Esophagus muscularis mucosa (tissue), 4 donors: ENCODE results near the gene PRKACG. TPM values are rescaled to one million over a fixed set of nuclear protein-coding genes. Genes with fewer than 3 reads are reported as not detected.

Experiments
- DNase-seq: peaks from one replicate; pipeline ENCODE4 v3.0.0-alpha.2; 2017; ENCODE audit errors: extremely low spot score
- H3K27ac ChIP-seq, 4 donors: fragments of 200-600 bp; sonication (generic); replicated peaks in 1 of 4; 1 replicate in 3 of 4; 2 replicates in 1 of 4; pipeline ENCODE4 v1.5.1; 2016 to 2019; ENCODE audit warnings: mild to moderate bottlenecking in 1 of 4
- H3K27me3 ChIP-seq, 4 donors: fragments of 200-600 bp; sonication (generic); one replicate each; pipeline versions ENCODE4 v1.5.1 to v1.6.0; 2016 to 2019
- H3K36me3 ChIP-seq, 4 donors: fragments of 200-600 bp; sonication (generic); one replicate each; pipeline ENCODE4 v1.5.1; 2016 to 2019
- H3K4me1 ChIP-seq, 4 donors: fragments of 200-600 bp; sonication (generic); one replicate each; pipeline ENCODE4 v1.5.1; 2016 to 2019
- H3K4me3 ChIP-seq, 4 donors: fragments of 200-600 bp; sonication (generic); 1 replicate in 2 of 4; 2 replicates in 2 of 4; pipeline ENCODE4 v1.5.1; 2016 to 2019; ENCODE audit warnings: mild to moderate bottlenecking in 4 of 4, moderate library complexity in 1 of 4
- H3K9me3 ChIP-seq, 4 donors: fragments of 200-600 bp; sonication (generic); 1 replicate in 3 of 4; 2 replicates in 1 of 4; pipeline ENCODE4 v1.5.1; 2016 to 2019
- CTCF ChIP-seq, 3 experiments: fragments of 200-600 bp in 2 of 3; fragments of 450-650 bp in 1 of 3; sonication (generic) in 2 of 3; IDR thresholded peaks; one replicate each; pipeline ENCODE4 v1.5.1; 2017 to 2019; ENCODE audit warnings: antibody characterized with exemption in 3 of 3, mild to moderate bottlenecking in 2 of 3, moderate library complexity in 1 of 3
- EP300 ChIP-seq: sonication (generic); formaldehyde crosslinking; IDR thresholded peaks from one replicate; pipeline ENCODE4 v1.6.1; 2017; ENCODE audit warnings: antibody characterized with exemption
- POLR2A ChIP-seq: fragments of 450-650 bp; IDR thresholded peaks from one replicate; pipeline ENCODE4 v1.6.1; 2017; ENCODE audit warnings: antibody characterized with exemption, moderate library complexity, mild to moderate bottlenecking, low read depth
- POLR2AphosphoS5 ChIP-seq, 2 donors: sonication (generic); formaldehyde crosslinking; IDR thresholded peaks; one replicate each; pipeline ENCODE4 v1.6.1; 2017; ENCODE audit warnings: antibody characterized with exemption in 2 of 2
- WGBS: methylation state at CpG from one replicate; pipeline ENCODE4 v1.1.5; 2018; 5-methylcytosine and 5-hydroxymethylcytosine counted together
- intact Hi-C: fragments of 100-400 bp; cut with DNase I; formaldehyde crosslinking; loops from one replicate; pipeline ENCODE4 v1.15.1; 2023
- total RNA-seq, 4 donors: library from RNA; depleted of rRNA; stranded (reverse); fragments of >200 nt; gene quantifications; one replicate each; pipeline versions ENCODE4 v1.1.0 to v1.2.1, GENCODE V29; 2016

Gene PRKACG
- total RNA-seq, 4 donors from 2014 or later = not detected

- Histone ChIP-seq H3K36me3 (peaks cover 0 to 42% (median 33%) of the 10 kb centered on the region in 4 donors), H3K4me1 (peaks cover 10 to 36% (median 19%) of the 10 kb centered on the region in 4 donors), H3K27me3 (no peaks in the 10 kb centered on the region), H3K27ac (no peak overlapping the region), H3K4me3 (no peak overlapping the region), H3K9me3 (no peaks in the 10 kb centered on the region)
- intact Hi-C loops = loop anchor here (10.0 kb wide), 1 partner anchor 269 kb away; no protein-coding TSS in a partner anchor
- no peak for DNase-seq
- TF ChIP-seq POLR2AphosphoS5 (IDR thresholded peaks at IDR 0.05) (no peak), EP300 (no peak), POLR2A (no peak), CTCF (IDR thresholded peaks at IDR 0.05) (no peak)
- WGBS = 90% methylated on average over 4 of the region's 4 CpGs
These were observed 31.9 kb upstream of the PRKACG start for GRCh38 chr9:69045821-69046220.

- intact Hi-C loops = loop anchor here (10.0 kb wide), 1 partner anchor 270 kb away; no protein-coding TSS in a partner anchor
- H3K27ac ChIP-seq = peak overlapping the region in 2 of 4 donors; percentile 17 to 49
- 53% methylated on average over 9 of the region's 9 CpGs for WGBS
These were observed 30.6 kb upstream of the PRKACG start for GRCh38 chr9:69044240-69045219.

GRCh38 chr9:69040646-69041045 is 26.7 kb upstream of the PRKACG start:
- Histone ChIP-seq H3K4me3 (no peak overlapping the region), H3K9me3 (no peaks in the 10 kb centered on the region), H3K27me3 (no peaks in the 10 kb centered on the region), H3K36me3 (no peaks in the 10 kb centered on the region), H3K27ac (no peak overlapping the region), H3K4me1 (peaks cover 21 to 44% (median 24%) of the 10 kb centered on the region in 4 donors)
- TF ChIP-seq POLR2AphosphoS5 (IDR thresholded peaks at IDR 0.05) (no peak), EP300 (no peak), POLR2A (no peak), CTCF (IDR thresholded peaks at IDR 0.05) (no peak)
- 100% methylated on average over 2 of the region's 2 CpGs for WGBS
- intact Hi-C loops = loop anchor here (10.0 kb wide), 1 partner anchor 274 kb away; no protein-coding TSS in a partner anchor
- DNase-seq = no peak

More at GRCh38 chr9:69044240-69045219, 30.6 kb upstream of the PRKACG start:
- Histone ChIP-seq H3K4me1 (peaks cover 10 to 36% (median 19%) of the 10 kb centered on the region in 4 donors), H3K4me3 (no peak overlapping the region), H3K36me3 (peaks cover 0 to 35% (median 29%) of the 10 kb centered on the region in 4 donors), H3K27me3 (no peaks in the 10 kb centered on the region), H3K9me3 (no peaks in the 10 kb centered on the region)
- no peak for DNase-seq
- TF ChIP-seq POLR2AphosphoS5 (IDR thresholded peaks at IDR 0.05) (no peak), EP300 (no peak), POLR2A (no peak), CTCF (IDR thresholded peaks at IDR 0.05) (no peak)

GRCh38 chr9:69036799-69037198 is 22.9 kb upstream of the PRKACG start:
- Histone ChIP-seq H3K9me3 (no peaks in the 10 kb centered on the region), H3K27ac (peak overlapping the region; percentile 83 to 90 (median 87)), H3K4me1 (peaks cover 8 to 25% (median 17%) of the 10 kb centered on the region in 4 donors), H3K27me3 (no peaks in the 10 kb centered on the region), H3K4me3 (peak overlapping the region; percentile 62 to 90 (median 80)), H3K36me3 (no peaks in the 10 kb centered on the region)
- intact Hi-C loops = no loop called here
- WGBS = 71% methylated on average over 10 of the region's 10 CpGs
- DNase-seq = no peak
- TF ChIP-seq CTCF (IDR thresholded peaks at IDR 0.05) (no peak), EP300 (no peak), POLR2AphosphoS5 (IDR thresholded peaks at IDR 0.05) (no peak), POLR2A (no peak)
